ENCODE measurements around the gene JAGN1. TPM values are rescaled to one million over a fixed set of nuclear protein-coding genes. Genes with fewer than 3 reads are reported as not detected.

The JAGN1 gene
- total and polyA plus RNA-seq, 9 of the 15 experiments (the other 6 are each of a cell fraction or from before 2014, with no cell fraction given), result 31.6 to 77.8 (median 40.3) TPM

DNA sequence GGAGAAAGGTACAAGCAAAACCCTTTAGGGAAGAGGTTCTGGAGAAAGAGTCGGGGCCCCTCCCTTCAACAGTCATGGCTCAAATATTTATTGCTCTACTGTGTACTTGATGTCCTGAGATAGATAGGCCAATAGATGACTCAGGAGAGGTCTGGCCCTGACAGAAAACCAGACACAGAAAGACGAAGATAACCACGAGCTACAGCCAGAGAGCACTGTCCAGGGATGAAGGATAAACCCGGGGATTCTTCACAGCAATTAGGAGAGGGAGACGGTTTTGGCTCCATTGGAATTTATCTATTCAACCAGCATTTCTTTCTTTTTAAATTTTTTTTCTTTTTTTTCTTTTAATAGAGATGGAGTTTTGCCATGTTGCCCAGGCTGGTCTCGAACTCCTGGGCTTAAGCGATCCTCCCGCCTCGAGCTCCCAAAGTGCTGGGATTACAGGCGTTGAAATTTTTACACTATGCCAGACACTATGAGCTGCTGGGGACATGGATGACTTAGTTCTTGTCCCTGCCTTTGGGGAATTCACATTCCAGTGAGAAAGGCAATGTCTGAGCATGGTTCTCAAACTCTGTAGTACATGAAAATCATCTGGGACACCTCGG lies 5.8 kb upstream of the JAGN1 start (continued):
- TF ChIP-seq, protein P1, sequence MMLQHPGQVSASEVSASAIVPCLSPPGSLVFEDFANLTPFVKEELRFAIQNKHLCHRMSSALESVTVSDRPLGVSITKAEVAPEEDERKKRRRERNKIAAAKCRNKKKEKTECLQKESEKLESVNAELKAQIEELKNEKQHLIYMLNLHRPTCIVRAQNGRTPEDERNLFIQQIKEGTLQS (IDR thresholded peaks at IDR 0.05), result peak; percentile 83
- TF ChIP-seq, protein P1 (CRISPR knock-in tag; conservative IDR thresholded peaks at IDR 0.05), result peak; percentile 80
- TF ChIP-seq TEAD1 (CRISPR knock-in tag; IDR thresholded peaks at IDR 0.05) (peak; percentile 60 to 86; a peak in 2 of 4 replicates), MEIS2 (IDR thresholded peaks at IDR 0.05; ENCODE audit: partially characterized antibody) (peak; percentile 93), GATA2 (CRISPR knock-in tag; IDR thresholded peaks at IDR 0.05) (peak; percentile 81), NRF1 (conservative IDR thresholded peaks at IDR 0.05 in 1 of 2, IDR thresholded peaks at IDR 0.05 in 1 of 2) (peak in 1 of 2 experiments; percentile 20; a peak in 2 of 4 replicates), GTF2E2 (tag; IDR thresholded peaks at IDR 0.05) (0 out of 2 replicates have a peak, but pooled peaks have one; percentile 32), SMC3 (conservative IDR thresholded peaks at IDR 0.05; ENCODE audit: insufficient read depth, low read depth, low read length) (no peak), RAD51 (IDR thresholded peaks at IDR 0.05; ENCODE audit: borderline replicate concordance, low read depth) (no peak), ZSCAN29 (IDR thresholded peaks at IDR 0.05) (no peak), PRPF4 (IDR thresholded peaks at IDR 0.05; ENCODE audit: insufficient read depth, low read depth, low read length, poor library complexity, severe bottlenecking) (no peak), CBFB (CRISPR knock-in tag; IDR thresholded peaks at IDR 0.05) (no peak), RBFOX2 (IDR thresholded peaks at IDR 0.05; ENCODE audit: low read depth, low read length) (no peak), ILF3 (IDR thresholded peaks at IDR 0.05; ENCODE audit: borderline replicate concordance) (no peak), JUN (IDR thresholded peaks at IDR 0.05; ENCODE audit: borderline replicate concordance, low read depth, low read length) (peak; percentile 84), JUN (CRISPR knock-in tag; IDR thresholded peaks at IDR 0.05; ENCODE audit: borderline replicate concordance) (no peak), HCFC1 (IDR thresholded peaks at IDR 0.05; ENCODE audit: low read depth, low read length) (no peak), FOXM1 (IDR thresholded peaks at IDR 0.05; ENCODE audit: low read depth) (no peak), FOXM1 (CRISPR knock-in tag; IDR thresholded peaks at IDR 0.05; ENCODE audit: low read depth) (no peak)
- TF ChIP-seq, protein P2, sequence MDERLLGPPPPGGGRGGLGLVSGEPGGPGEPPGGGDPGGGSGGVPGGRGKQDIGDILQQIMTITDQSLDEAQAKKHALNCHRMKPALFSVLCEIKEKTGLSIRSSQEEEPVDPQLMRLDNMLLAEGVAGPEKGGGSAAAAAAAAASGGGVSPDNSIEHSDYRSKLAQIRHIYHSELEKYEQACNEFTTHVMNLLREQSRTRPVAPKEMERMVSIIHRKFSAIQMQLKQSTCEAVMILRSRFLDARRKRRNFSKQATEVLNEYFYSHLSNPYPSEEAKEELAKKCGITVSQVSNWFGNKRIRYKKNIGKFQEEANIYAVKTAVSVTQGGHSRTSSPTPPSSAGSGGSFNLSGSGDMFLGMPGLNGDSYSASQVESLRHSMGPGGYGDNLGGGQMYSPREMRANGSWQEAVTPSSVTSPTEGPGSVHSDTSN (CRISPR knock-in tag; IDR thresholded peaks at IDR 0.05; ENCODE audit: low read depth), result no peak
- TF ChIP-seq, protein P2 (tag; conservative IDR thresholded peaks at IDR 0.05; ENCODE audit: low read depth), result peak; percentile 91
- TF ChIP-seq, protein P3, sequence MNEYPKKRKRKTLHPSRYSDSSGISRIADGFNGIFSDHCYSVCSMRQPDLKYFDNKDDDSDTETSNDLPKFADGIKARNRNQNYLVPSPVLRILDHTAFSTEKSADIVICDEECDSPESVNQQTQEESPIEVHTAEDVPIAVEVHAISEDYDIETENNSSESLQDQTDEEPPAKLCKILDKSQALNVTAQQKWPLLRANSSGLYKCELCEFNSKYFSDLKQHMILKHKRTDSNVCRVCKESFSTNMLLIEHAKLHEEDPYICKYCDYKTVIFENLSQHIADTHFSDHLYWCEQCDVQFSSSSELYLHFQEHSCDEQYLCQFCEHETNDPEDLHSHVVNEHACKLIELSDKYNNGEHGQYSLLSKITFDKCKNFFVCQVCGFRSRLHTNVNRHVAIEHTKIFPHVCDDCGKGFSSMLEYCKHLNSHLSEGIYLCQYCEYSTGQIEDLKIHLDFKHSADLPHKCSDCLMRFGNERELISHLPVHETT (CRISPR knock-in tag; conservative IDR thresholded peaks at IDR 0.05 in 1 of 2, IDR thresholded peaks at IDR 0.05 in 1 of 2), result peak in 1 of 2 experiments; percentile 60; a peak in 2 of 4 replicates

Measured in K562 (cell line).